BJ (cell line): ENCODE results near the gene CHI3L2. TPM values are rescaled to one million over a fixed set of nuclear protein-coding genes. Genes with fewer than 3 reads are reported as not detected.

ENCODE experiments used
- CTCF ChIA-PET: fragments of 350-600 bp; formaldehyde crosslinking; extraction: SDS; loops from one replicate; lab custom pipeline; 2021; ENCODE audit warnings: antibody characterized with exemption, inconsistent platforms; lab: Yijun Ruan, JAX
- POLR2A ChIA-PET: fragments of 300-600 bp; sonication (Branson Sonifier 250); formaldehyde crosslinking; extraction: SDS; loops from one replicate; lab custom pipeline; 2021; ENCODE audit warnings: antibody characterized with exemption; lab: Charles Lee
- DNase-seq: peaks from one replicate; pipeline ENCODE4 v3.0.0-alpha.2; 2011; ENCODE audit warnings: low read depth
- H3K27me3 ChIP-seq: 2 replicates; pipeline ENCODE4 v1.6.0; 2011; ENCODE audit warnings: low read length; ENCODE audit not compliant: control insufficient read depth, insufficient read depth
- H3K36me3 ChIP-seq: 2 replicates; pipeline ENCODE4 v1.5.1; 2011; ENCODE audit warnings: low read length; ENCODE audit not compliant: control insufficient read depth, insufficient read depth
- H3K4me3 ChIP-seq: 2 replicates; pipeline ENCODE4 v1.5.1; 2011; ENCODE audit warnings: low read depth, mild to moderate bottlenecking, control low read depth, low read length
- polyA plus RNA-seq: library from polyadenylated mRNA; depleted of rRNA; stranded (reverse); fragments of >200 nt; gene quantifications from 2 replicates; pipeline ENCODE4 v1.2.3, GENCODE V29; 2011
- TF ChIP-seq, protein P1 (sequence below): IDR thresholded peaks from 2 replicates; pipeline ENCODE4 v1.5.1; 2011; ENCODE audit warnings: low read depth, mild to moderate bottlenecking, control low read depth, inconsistent platforms, low read length, moderate library complexity; ENCODE audit not compliant: insufficient read depth

CHI3L2 gene
- polyA plus RNA-seq, 1 experiment = 0.05 TPM

DNA sequence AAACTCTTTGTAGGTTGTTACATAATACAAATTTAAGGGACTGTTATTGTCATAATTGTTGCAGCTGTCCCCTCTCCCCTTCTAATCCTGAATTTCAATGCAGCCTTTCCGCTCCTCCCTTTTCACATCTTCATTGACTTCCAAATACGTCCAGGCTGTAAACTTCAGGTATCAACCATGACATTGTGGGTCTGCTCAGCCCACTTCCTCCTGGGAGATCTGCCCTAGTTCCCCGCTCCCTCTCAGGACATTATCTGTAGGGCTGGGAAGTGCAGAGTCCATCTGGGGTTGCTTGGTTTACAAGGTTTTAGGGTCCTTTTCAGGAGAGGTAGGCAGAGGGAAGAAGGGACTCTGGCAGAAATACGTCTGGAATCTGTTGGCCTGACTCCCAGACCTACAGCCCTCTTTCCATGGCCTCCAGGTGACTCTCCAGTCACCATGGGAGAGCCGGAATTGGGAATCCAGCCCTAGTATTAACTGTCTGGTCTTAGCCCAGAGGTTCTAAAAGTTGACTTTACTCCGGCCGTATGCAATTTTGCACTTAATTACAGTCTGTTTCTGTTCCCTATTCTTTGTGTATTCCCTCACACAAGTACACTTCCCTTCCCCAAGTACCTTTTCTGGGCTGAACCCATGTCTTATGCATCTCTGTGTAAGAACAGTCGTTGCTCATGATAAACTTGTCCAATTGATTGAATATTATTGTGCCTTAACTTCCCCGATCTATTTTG lies 22.4 kb upstream of the CHI3L2 start:
- CTCF ChIA-PET = no interaction called here
- no peak for DNase-seq
- POLR2A ChIA-PET = no interaction called here
- Histone ChIP-seq H3K4me3 (no peak overlapping the region), H3K27me3 (0 out of 2 replicates have a peak, but pooled peaks cover 3% of the 10 kb centered on the region), H3K36me3 (no peaks in the 10 kb centered on the region)
- TF ChIP-seq, protein P1, sequence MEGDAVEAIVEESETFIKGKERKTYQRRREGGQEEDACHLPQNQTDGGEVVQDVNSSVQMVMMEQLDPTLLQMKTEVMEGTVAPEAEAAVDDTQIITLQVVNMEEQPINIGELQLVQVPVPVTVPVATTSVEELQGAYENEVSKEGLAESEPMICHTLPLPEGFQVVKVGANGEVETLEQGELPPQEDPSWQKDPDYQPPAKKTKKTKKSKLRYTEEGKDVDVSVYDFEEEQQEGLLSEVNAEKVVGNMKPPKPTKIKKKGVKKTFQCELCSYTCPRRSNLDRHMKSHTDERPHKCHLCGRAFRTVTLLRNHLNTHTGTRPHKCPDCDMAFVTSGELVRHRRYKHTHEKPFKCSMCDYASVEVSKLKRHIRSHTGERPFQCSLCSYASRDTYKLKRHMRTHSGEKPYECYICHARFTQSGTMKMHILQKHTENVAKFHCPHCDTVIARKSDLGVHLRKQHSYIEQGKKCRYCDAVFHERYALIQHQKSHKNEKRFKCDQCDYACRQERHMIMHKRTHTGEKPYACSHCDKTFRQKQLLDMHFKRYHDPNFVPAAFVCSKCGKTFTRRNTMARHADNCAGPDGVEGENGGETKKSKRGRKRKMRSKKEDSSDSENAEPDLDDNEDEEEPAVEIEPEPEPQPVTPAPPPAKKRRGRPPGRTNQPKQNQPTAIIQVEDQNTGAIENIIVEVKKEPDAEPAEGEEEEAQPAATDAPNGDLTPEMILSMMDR = no peak

DNA sequence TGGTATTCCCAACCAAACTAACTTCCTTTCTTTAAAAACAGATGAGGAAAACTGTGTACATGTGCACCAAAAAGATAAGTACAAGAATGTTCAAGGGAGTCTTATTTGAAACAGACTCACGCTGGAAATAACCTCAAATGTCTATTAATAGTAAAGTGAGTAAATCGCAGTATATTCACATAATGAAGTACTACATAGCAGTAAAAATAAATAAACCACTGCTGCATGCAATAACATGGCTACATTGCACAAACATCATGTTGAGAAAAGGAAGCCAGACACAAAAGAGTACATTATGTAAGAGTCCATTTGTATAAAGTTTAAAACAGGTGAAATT lies 21.8 kb upstream of the CHI3L2 start:
- ChIA-PET CTCF (interaction anchor here (0.8 kb wide), 1 partner anchor 194 kb away, joined by 3 read pairs; no protein-coding TSS in a partner anchor), POLR2A (no interaction called here)
- no peak overlapping the region for H3K4me3 ChIP-seq
- H3K36me3 ChIP-seq = no peaks in the 10 kb centered on the region
- TF ChIP-seq, protein P1 = no peak
- no peak for DNase-seq
- 0 out of 2 replicates have a peak, but pooled peaks cover 3% of the 10 kb centered on the region for H3K27me3 ChIP-seq

DNA sequence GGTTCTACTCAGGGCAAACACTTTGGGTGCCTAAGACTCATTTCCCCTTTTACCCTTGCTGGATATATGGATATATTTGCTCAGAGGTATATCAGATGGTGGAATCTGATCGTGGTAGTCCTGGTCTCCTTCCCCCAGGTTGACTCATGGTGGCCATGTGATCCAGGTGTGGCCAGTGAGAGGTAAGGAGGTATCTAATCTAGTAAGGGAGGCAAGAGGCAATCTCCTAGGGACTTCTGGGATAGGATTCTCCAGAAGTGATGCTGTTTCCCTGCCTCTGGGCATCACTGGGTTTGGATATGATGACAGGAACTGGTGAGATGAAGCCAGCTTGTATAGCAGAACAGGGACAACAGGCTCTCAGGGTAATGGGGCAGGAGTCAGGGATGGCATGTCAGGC lies 18.6 kb upstream of the CHI3L2 start:
- H3K4me3 ChIP-seq = no peak overlapping the region
- ChIA-PET POLR2A (no interaction called here), CTCF (interaction anchor here (1.1 to 1.2 kb wide), 2 partner anchors 14 to 15 kb away, joined by 3 read pairs; no protein-coding TSS in a partner anchor)
- H3K36me3 ChIP-seq = no peaks in the 10 kb centered on the region
- 0 out of 2 replicates have a peak, but pooled peaks cover 3% of the 10 kb centered on the region for H3K27me3 ChIP-seq
- TF ChIP-seq, protein P1 = no peak
- no peak for DNase-seq

GRCh38 chr1:111209622-111210021 lies 17.9 kb upstream of the CHI3L2 start:
- Histone ChIP-seq H3K4me3 (no peak overlapping the region), H3K36me3 (no peaks in the 10 kb centered on the region), H3K27me3 (0 out of 2 replicates have a peak, but pooled peaks cover 2% of the 10 kb centered on the region)
- CTCF ChIA-PET = interaction anchor here (1.2 kb wide), 1 partner anchor 14 kb away, joined by 3 read pairs; no protein-coding TSS in a partner anchor
- DNase-seq = no peak
- TF ChIP-seq, protein P1 = no peak
- POLR2A ChIA-PET = no interaction called here

- Histone ChIP-seq H3K36me3 (no peaks in the 10 kb centered on the region), H3K27me3 (0 out of 2 replicates have a peak, but pooled peaks cover 2% of the 10 kb centered on the region), H3K4me3 (no peak overlapping the region)
- ChIA-PET CTCF (interaction anchor here (0.8 kb wide), 1 partner anchor 11 kb away, joined by 3 read pairs; no protein-coding TSS in a partner anchor), POLR2A (no interaction called here)
- TF ChIP-seq, protein P1 = no peak
- no peak for DNase-seq
These were observed 15.6 kb upstream of the CHI3L2 start for GRCh38 chr1:111211921-111212320.
